ENCODE data around the gene SPOUT1.
"Not testable (repeated sequence)": the region's sequence is repeated elsewhere in the genome, so short reads cannot be mapped to it uniquely, and the experiment has no call there.

The SPOUT1 gene, protein sequence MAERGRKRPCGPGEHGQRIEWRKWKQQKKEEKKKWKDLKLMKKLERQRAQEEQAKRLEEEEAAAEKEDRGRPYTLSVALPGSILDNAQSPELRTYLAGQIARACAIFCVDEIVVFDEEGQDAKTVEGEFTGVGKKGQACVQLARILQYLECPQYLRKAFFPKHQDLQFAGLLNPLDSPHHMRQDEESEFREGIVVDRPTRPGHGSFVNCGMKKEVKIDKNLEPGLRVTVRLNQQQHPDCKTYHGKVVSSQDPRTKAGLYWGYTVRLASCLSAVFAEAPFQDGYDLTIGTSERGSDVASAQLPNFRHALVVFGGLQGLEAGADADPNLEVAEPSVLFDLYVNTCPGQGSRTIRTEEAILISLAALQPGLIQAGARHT

DNA sequence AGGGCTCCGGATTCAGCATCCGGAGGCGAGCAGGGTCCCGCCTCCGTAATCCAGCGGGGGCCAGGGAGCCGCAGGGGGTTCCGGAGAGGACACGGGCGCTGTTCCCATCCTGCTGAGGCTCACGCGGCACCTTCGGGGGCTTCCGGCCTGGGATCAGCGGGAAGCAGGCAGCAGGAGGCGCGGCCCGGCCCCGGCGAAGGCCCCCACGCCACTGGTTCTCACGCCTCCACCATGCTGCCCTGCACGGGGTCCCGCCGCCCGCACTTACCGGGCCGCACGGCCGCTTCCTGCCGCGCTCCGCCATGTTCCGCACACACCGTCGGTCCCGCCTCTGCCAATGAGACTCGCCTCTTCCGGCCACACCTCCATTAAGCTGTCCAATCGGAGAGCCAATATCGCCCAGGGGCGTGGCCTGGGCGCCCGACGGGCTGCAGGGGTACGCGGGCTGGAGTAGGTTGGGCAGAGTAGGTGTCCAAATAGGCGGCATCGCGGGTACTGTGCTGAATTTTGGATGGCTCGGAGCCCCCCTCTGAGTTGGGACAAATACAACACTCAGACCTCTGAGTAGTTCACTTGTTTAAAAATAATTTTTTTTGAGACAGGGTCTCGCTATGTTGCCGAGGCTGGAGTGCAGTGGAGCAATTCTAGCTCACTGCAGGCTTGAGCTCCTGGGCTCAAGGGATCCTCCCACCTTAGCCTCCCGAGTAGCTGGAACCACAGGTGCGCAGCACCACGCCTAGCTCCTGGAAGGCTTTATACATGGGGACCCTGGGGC is at the start of gene SPOUT1:
SPOUT1 (minus strand) TSS at position 318 of the 775 bp plus-strand sequence; CDS start at position 304, 14 bp downstream.
- DNase-seq, result peak; percentile 89

GRCh38 chr9:128877852-128878251 is 48.3 kb upstream of the SPOUT1 start:
- no peak for DNase-seq

- DNase-seq, result not testable (repeated sequence)
Observed at GRCh38 chr9:128870941-128871265, 41.3 kb upstream of the SPOUT1 start.

DNA sequence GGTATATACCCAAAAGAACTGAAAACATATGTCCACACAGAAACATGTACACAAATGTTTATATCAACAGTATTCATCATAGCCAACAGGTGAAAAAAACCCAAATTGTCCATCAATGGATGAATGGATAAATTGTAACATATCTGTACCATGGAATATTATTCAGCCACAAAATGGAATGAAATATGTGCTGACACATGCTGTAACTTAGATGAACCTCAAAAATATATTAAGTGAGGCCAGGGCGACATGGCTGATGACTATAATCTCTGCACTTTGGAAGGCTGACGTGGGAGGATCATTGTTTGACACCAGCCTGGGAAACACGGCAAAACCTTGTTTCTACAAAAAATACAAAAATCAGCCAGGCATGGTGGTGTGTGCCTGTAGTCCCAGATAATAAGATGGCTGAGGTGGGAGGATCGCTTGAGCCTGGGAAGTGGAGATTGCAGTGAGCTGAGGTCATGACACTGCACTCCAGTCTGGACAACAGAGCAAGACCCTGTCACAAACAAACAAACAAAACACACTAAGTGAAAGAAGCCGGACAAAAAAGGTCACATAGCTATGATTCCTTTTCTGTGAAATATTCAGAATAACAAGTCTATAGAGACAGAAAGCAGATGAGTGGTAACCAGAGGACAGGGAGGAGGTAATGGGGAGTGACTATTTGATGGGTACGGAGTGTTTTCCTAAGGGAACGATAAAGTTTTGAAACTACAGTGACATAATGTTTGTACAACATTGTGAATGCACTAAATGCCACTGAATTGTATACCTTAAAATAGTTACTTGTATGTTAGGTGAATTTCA is 40.7 kb upstream of the SPOUT1 start:
- no peak for DNase-seq

DNA sequence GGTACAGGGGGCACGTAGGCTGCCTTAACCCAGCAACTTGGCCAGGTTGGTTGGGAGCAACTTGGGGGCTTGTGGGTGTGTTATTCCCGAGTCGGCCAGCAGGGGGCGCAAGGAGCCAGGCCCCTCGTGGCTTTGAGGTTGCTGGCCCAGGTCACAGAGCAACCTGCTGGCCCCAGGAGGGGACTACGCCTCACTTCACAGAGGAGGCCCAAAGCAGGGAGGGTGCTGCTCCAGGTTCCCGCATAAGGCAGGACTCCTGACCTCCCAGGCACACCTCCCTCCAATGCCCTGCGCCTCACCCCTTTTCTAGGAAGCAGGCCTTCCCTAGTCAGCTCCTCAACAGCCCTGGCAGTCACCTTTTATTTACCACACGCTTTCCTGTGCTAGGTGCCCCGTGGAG is 34.1 kb upstream of the SPOUT1 start:
- DNase-seq, result no peak

DNA sequence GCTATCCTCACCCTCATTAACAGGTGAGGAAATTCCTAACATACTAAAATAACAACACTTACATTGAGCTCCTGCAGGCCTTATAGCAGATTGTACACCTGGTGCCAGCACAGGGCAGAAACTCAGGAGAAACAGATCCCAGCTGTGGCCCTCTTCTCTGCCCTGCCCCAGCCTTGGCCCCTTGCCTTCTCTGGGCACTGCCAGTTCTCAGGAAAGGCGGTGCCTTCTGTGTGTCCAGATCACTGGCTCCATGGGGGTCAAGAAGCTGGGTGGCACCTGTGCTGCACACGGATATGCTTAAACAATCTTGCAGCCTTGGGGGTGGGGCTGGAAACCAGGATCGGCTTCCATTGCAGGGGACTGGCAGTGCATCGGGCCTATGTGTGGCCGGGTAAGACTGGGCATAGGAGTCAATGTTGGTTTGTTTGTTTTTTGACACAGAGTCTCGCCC is 32.8 kb upstream of the SPOUT1 start:
- no peak for DNase-seq

DNA sequence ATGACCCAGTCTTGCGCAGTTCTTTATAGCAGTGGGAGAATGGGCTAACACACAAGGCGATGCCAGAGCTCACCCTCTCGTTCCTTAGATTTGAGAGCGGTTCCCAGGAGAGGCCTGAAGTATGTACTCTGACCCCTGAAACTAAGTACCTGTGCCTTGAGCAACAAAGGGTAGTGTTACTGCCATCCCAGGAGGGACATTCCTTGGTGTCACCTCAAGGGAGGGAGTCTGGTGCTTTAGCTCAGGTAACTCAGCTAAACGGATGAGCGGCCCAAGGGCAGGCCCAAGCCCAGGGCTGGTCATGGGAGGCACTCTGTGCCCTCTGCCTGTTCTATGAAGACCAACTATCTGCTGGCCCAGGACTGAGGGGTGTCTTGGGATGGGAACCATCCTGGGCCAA is 31.9 kb upstream of the SPOUT1 start:
- no peak for DNase-seq

DNA sequence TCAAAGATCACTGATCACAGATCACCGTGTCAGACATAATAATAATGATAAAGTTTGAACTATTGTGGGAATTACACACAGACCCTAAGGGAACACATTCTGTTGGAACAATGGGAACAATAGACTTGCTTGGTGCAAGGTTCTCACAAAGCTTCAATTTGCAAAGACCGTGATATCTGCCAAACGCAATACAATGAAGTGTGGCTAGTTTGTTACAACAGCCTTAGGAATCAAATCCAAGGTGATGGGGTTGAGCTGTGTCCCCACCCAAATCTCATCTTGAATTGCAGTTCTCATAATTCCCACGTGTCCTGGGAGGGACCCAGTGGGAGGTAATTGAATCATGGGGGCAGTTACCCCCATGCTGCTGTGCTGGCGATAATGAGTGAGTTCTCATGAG is 31.3 kb upstream of the SPOUT1 start:
- DNase-seq, result no peak

DNA sequence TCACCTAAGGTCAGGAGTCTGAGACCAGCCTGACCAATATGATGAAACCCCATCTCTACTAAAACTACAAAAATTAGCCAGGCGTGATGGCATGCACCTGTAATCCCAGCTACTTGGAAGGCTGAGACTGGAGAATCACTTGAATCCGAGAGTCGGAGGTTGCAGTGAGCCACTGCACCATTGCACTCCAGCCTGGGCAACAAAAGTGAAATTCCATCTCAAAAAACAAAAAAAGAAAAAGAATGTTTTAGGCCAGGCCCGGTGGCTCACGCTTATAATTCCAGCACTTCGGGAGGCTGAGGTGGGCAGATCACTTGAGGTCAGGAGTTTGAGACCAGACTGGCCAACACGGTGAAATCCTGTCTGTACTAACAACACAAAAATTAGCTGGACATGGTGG is 28.9 kb upstream of the SPOUT1 start:
- DNase-seq, result not testable (repeated sequence)

DNA sequence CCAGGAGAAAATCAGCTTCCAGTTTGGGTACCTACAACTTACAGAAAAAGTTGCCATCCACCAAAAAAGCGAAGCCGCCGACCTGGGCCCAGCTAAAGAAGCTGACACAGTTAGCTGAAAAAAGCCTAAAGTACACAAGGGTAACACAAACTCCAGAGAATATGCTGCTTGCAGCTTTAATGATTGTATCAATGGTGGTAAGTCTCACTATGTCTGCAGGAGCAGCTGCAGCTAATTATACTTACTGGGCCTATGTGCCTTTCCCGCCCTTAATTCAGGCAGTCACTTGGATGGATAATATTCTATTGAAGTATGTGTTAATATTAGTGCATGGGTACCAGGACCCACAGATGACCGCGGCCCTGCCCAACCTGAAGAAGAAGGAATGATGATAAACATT is 24.9 kb upstream of the SPOUT1 start:
- DNase-seq, result not testable (repeated sequence)

GRCh38 chr9:128852646-128853045 is 23.1 kb upstream of the SPOUT1 start:
- DNase-seq, result not testable (repeated sequence)

DNA sequence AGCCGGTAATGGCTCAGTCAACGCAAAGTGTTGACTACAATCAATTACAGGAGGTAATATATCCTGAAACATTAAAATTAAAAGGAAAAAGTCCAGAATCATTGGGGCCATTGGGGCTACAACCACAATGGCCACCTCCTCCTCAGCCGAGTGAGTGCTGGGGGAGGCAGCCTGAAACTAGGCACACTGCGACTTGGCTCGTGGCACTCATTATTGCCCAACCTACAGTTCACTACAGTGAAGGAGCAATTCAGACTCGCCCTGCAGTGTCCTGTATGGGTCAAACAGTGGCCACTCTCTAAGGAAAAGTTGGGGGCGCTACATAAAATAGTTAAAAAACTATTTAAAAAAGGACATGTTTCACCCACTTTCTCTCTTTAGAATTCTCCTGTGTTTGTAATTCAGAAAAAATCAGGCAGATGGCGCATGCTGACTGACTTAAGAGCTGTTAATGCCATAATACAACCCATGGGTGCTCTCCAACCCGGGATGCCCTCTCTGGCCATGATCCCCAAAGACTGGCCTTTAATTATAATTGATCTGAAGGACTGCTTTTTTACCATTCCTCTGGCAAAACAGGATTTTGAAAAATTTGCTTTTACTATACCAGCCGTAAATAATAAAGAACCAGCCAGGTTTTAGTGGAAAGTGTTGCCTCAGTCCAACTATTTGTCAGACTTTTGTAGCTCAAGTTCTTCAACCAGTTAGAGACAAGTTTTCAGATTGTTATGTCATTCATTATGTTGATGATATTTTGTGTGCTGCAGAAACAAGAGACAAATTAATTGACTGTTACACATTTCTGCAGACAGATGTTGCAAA is 22.4 kb upstream of the SPOUT1 start:
- not testable (repeated sequence) for DNase-seq

DNA sequence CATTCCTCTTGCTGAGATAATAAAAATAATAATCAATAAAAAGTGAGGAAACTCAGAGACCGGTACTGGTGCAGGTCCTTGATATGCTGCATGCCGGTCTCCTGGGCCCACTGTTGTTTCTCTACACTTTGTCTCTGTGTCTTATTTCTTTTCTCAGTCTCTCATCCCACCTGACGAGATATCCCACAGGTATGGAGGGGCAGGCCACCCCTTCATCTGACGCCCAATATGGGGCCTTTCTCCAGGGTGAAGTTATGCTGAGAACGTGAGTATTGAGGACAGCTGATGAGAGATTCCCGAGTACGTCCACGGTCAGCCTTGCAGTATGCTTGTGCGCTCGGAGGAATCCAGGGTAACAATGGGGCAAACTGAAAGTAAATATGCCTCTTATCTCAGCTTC is 21.4 kb upstream of the SPOUT1 start:
- DNase-seq, result not testable (repeated sequence)

DNA sequence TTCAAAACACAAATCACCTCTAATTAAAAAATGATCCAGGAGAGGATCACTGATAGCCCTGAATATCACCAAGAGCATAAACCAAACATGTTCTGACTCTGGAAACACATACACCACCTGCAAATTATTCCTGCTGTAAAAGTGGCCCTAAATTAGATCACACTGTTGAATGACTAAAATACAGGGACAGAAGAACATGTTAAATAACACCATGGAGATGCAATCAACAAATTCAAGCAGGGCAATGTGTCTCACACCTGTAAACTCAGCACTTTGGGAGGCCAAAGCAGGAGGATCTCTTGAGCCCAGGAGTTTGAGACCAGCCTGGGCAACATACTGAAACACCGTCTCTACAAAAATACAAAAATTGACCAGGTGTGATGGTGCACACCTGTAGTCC is 18.2 kb upstream of the SPOUT1 start:
- no peak for DNase-seq

DNA sequence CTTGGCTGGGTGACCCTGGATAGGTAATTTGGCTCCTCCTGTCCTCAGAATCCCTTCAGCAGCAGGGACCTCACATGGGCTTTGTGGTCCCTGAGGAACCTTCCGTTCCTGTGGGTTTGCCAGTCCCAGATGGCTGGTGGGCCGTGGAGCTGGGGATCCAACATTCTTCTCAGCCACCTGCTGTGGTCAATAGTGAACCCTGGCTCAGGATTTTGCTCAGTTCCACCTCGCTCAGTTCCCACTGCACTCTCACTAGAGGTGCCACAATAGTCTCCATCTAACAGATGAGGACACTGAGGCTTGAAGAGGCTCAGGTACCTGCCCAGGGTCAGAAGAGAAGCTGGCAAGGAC is 17.1 kb upstream of the SPOUT1 start:
- no peak for DNase-seq

- DNase-seq, result no peak
Observed at GRCh38 chr9:128845186-128845931, 15.8 kb upstream of the SPOUT1 start.

DNA sequence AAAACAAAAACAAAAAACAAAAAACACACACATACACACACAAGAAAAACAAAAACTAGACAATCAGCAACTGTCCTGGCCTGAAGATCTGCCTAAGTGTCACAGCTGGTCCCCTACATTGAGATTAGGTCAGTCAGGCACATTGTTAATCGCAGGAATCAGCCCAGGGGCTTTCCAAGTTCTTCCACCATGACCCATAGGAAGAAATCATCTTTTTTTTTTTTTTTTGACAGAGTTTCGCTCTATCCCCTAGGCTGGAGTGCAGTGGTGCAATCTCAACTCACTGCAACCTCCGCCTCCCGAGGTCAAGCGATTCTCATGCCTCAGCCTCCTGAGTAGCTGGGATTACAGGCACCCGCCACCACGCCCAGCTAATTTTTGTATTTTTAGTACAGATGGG is 13.6 kb upstream of the SPOUT1 start:
- DNase-seq, result not testable (repeated sequence)

DNA sequence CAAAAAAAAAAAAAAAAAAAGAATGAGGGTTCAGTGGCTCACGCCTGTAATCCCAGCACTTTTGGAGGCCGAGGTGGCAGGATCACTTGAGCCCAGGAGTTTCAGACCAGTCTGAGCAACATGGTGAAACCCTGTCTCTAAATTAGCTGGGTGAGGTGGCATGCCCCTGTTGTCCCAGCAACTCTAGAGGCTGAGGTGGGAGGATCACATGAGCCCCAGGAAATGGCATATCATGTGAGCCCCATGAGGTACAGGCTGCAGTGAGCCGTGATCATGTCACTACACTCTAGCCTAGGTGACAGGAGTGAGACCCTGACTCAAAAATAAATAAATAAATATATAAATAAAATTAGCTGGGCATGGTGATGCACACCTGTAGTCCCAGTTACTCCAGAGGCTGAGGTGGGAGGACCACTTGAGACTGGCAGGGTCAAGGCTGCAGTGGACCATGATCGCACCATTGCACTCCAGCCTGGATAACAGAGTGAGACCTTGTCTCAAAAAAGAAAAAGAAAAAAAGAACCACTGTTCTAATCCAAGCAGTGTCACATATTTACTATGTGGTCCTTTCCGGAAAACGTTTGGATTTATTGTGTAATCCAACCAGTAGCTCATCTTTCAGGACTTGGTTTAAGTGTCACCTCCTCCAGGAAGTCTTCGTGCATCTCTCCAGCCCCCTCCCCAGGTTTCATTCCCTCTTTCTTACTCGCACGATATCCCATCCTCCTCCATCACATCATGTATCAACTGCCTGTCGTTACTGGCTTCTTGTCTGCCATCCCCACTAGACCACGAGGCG is 12.3 kb upstream of the SPOUT1 start:
- no peak for DNase-seq

DNA sequence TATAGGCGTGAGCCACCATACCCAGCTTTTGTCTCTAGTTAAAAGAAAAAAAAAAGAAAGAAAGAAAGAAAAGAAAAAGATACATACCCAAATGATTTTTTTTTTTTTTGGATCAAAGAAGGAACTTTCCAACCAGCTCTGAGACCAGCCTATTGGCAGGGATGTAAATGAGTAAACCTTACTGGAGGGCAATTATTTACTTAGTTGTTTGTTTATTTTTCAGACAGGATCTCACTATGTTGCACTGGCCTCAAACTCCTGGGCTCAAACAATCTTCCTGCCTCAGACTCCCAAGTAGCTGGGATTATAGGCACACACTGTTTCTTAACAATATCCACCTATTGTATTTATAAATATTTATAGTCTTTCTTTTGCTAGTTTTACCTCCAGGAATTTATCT is 10.9 kb upstream of the SPOUT1 start:
- DNase-seq, result no peak

DNA sequence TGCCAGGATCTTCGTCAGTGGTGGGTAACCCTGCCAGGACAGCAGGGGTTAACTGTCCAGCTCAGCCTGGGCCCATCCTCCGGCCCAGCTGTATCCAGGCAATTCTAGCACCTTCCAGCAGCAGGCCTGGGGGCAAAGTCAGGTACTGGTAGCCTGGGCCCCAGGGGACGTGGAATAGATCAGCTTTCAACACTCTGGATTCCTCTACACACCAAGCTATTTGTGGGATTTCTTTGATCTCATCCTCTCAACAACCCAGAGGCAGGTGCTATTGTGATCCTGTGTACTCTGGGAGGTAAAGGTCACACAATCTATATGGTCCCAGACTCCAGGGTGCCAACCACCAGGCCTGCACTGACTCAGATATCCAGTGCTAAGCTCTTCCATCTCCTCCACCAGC is 8.7 kb upstream of the SPOUT1 start:
- DNase-seq, result no peak

All from NCI-H1436 (cell line).